Endothelial cell of umbilical vein (primary cell): ENCODE measurements around the gene SUFU. TPM values are rescaled to one million over a fixed set of nuclear protein-coding genes. Genes with fewer than 3 reads are reported as not detected.

Experiments used
- BruUV-seq: library from RNA; stranded (reverse); fragments of 400-500 nt; replicated peaks from 2 replicates; lab custom pipeline; 2021; lab: Mats Ljungman, UMichigan
- CTCF ChIA-PET: fragments of 300-600, 350-600 bp; sonication (Branson Sonifier 250); formaldehyde crosslinking; loops from one replicate; lab custom pipeline; 2021; ENCODE audit warnings: antibody characterized with exemption, inconsistent platforms; lab: Charles Lee
- POLR2A ChIA-PET: fragments of 300-600, 350-600 bp; sonication (Branson Sonifier 250); formaldehyde crosslinking; loops from one replicate; lab custom pipeline; 2021; ENCODE audit warnings: antibody characterized with exemption, inconsistent platforms; lab: Charles Lee
- DNase-seq: peaks from one replicate; pipeline ENCODE4 v3.0.0-alpha.2; 2011; ENCODE audit warnings: low read depth, low spot score
- FAIRE-seq: peaks from 2 replicates; lab custom pipeline; 2011; peaks lifted over from hg19 to GRCh38; lab: Jason Lieb, UNC
- H2AFZ ChIP-seq: 2 replicates; pipeline ENCODE4 v1.6.0; 2012; ENCODE audit warnings: low read depth, low read length, control low read depth, inconsistent platforms
- H3K27ac ChIP-seq: 2 replicates; pipeline ENCODE4 v1.5.1; 2011; ENCODE audit warnings: low read depth, mild to moderate bottlenecking, control low read depth, low read length, moderate library complexity; ENCODE audit not compliant: insufficient read depth
- H3K27me3 ChIP-seq, 2 experiments: 2 replicates each; pipeline versions ENCODE4 v1.6.0 to v1.6.1; 2011; ENCODE audit warnings: low read length in 2 of 2, mixed read lengths in 1 of 2; ENCODE audit not compliant: control insufficient read depth in 2 of 2, insufficient read depth in 2 of 2
- H3K36me3 ChIP-seq, 2 experiments: 2 replicates in 1 of 2; 3 replicates in 1 of 2; pipeline ENCODE4 v1.5.1; 2011; ENCODE audit warnings: low read length in 2 of 2, mild to moderate bottlenecking in 1 of 2, moderate library complexity in 1 of 2; ENCODE audit not compliant: control insufficient read depth in 2 of 2, insufficient read depth in 2 of 2; ENCODE audit errors: extremely low read depth in 1 of 2
- H3K4me1 ChIP-seq: 3 replicates; pipeline ENCODE4 v1.5.1; 2011; ENCODE audit warnings: mild to moderate bottlenecking, low read length; ENCODE audit not compliant: control insufficient read depth, insufficient read depth; ENCODE audit errors: extremely low read depth
- H3K4me2 ChIP-seq: 2 replicates; pipeline ENCODE4 v1.6.1; 2011; ENCODE audit warnings: low read length, control low read depth, mixed read lengths; ENCODE audit not compliant: insufficient read depth
- H3K4me3 ChIP-seq, 3 experiments: fragments of 200-600 bp in 1 of 3; sonication (generic), shearing (Covaris generic) in 1 of 3; replicated peaks in 1 of 3; 2 replicates each; pipeline ENCODE4 v1.5.1; 2011 to 2016; ENCODE audit warnings: control low read depth in 3 of 3, low read length in 3 of 3, mild to moderate bottlenecking in 2 of 3, inconsistent platforms in 1 of 3, low read depth in 1 of 3, moderate library complexity in 1 of 3; ENCODE audit not compliant: insufficient read depth in 1 of 3
- H3K79me2 ChIP-seq: 2 replicates; pipeline ENCODE4 v1.6.0; 2012; ENCODE audit warnings: low read length, inconsistent platforms; ENCODE audit not compliant: control insufficient read depth, insufficient read depth
- H3K9ac ChIP-seq: replicated peaks from 2 replicates; pipeline ENCODE3; 2011; ENCODE audit warnings: low read length, control low read depth; ENCODE audit not compliant: insufficient read depth; ENCODE audit errors: extremely low read depth
- H3K9me1 ChIP-seq: replicated peaks from 3 replicates; pipeline ENCODE4 v1.6.0; 2011; ENCODE audit warnings: mild to moderate bottlenecking, low read length; ENCODE audit not compliant: control insufficient read depth, insufficient read depth; ENCODE audit errors: extremely low read depth
- H3K9me3 ChIP-seq: replicated peaks from 2 replicates; pipeline ENCODE4 v1.5.1; 2012; ENCODE audit warnings: low read length, inconsistent platforms; ENCODE audit not compliant: control insufficient read depth, insufficient read depth
- H4K20me1 ChIP-seq: replicated peaks from 2 replicates; pipeline ENCODE3; 2011; ENCODE audit warnings: mild to moderate bottlenecking, low read length; ENCODE audit not compliant: control insufficient read depth, insufficient read depth; ENCODE audit errors: extremely low read depth
- EZH2 ChIP-seq: IDR thresholded peaks from 2 replicates; pipeline ENCODE4 v1.6.1; 2012; ENCODE audit warnings: borderline replicate concordance, low read depth, mild to moderate bottlenecking, moderate library complexity, low read length, inconsistent platforms; ENCODE audit not compliant: severe bottlenecking
- FOS ChIP-seq: IDR thresholded peaks from 2 replicates; pipeline ENCODE4 v1.6.1; 2011; ENCODE audit warnings: mild to moderate bottlenecking, low read length, moderate library complexity, borderline replicate concordance; ENCODE audit not compliant: insufficient read depth
- GATA2 ChIP-seq: IDR thresholded peaks from 2 replicates; pipeline ENCODE4 v1.7.0; 2011; ENCODE audit warnings: low read depth, mild to moderate bottlenecking, moderate library complexity, mixed read lengths, low read length; ENCODE audit not compliant: insufficient read length, insufficient read depth
- JUN ChIP-seq: IDR thresholded peaks from 2 replicates; pipeline ENCODE4 v1.6.1; 2011; ENCODE audit warnings: borderline replicate concordance, low read depth; ENCODE audit not compliant: insufficient read length, insufficient read depth
- MAX ChIP-seq: IDR thresholded peaks from 2 replicates; pipeline ENCODE4 v1.6.1; 2011; ENCODE audit not compliant: insufficient read depth, insufficient read length
- MYC ChIP-seq: IDR thresholded peaks from one replicate; pipeline ENCODE4 v1.6.1; 2011; ENCODE audit warnings: mild to moderate bottlenecking, low read depth, low read length
- POLR2A ChIP-seq: IDR thresholded peaks from 2 replicates; pipeline ENCODE4 v1.6.1; 2012; ENCODE audit warnings: low read depth, mild to moderate bottlenecking, control low read depth, low read length
- POLR2AphosphoS5 ChIP-seq: IDR thresholded peaks from 2 replicates; pipeline ENCODE4 v1.6.1; 2012; ENCODE audit warnings: low read depth, mild to moderate bottlenecking, control low read depth, low read length, moderate library complexity; ENCODE audit not compliant: insufficient read depth
- dilution Hi-C: fragments of 300-500 bp; cut with MboI; formaldehyde crosslinking; loops from one replicate; pipeline ENCODE4 v1.15.0; 2019; ENCODE audit warnings: low sequenced_read_pairs; ENCODE audit not compliant: extremely low pct_ligation_motif_present
- intact Hi-C: fragments of 100-400 bp; cut with micrococcal nuclease; formaldehyde crosslinking; loops from one replicate; pipeline ENCODE4 v1.10.0; 2022
- polyA plus RNA-seq, 4 experiments: library from polyadenylated mRNA; depleted of rRNA in 3 of 4; stranded (reverse) in 3 of 4; unstranded in 1 of 4; fragments of >200 nt; gene quantifications; 2 replicates each; pipeline versions ENCODE4 v1.2.1 to v1.2.3, GENCODE V29; 2011 to 2012; ENCODE audit warnings: missing spikeins in 1 of 4
- total RNA-seq: library from RNA; stranded (reverse); gene quantifications from 2 replicates; pipeline ENCODE4 v1.2.3, GENCODE V29; 2021
- TF ChIP-seq, protein P1 (sequence below), 2 donors: IDR thresholded peaks; 1 replicate in 1 of 2; 2 replicates in 1 of 2; pipeline ENCODE4 v1.5.1; 2011; ENCODE audit warnings: low read length in 2 of 2, mild to moderate bottlenecking in 2 of 2, moderate library complexity in 2 of 2, control low read depth in 1 of 2, inconsistent platforms in 1 of 2, low read depth in 1 of 2; ENCODE audit not compliant: insufficient read depth in 1 of 2; ENCODE audit errors: extremely low read depth in 1 of 2

SUFU gene
- total and polyA plus RNA-seq, 2 donors (not counting 3 experiments of a cell fraction or from before 2014, with no cell fraction given), result 10.1 to 16.3 TPM

GRCh38 chr10:102588875-102589274, 85.1 kb downstream of the SUFU start:
- FAIRE-seq, result no peak
- CTCF ChIA-PET, result no interaction called here
- Histone ChIP-seq H3K9me3 (no peaks in the 10 kb centered on the region), H3K4me1 (peaks cover 6% of the 10 kb centered on the region), H3K79me2 (no peaks in the 10 kb centered on the region), H3K27me3 (no peaks in the 10 kb centered on the region), H3K4me3 (no peak overlapping the region), H3K4me2 (no peak overlapping the region), H3K9me1 (no peaks in the 10 kb centered on the region), H3K36me3 (no peaks in the 10 kb centered on the region), H3K9ac (no peak overlapping the region), H4K20me1 (no peaks in the 10 kb centered on the region), H3K27ac (no peak overlapping the region), H2AFZ (no peak overlapping the region)
- TF ChIP-seq, protein P1, sequence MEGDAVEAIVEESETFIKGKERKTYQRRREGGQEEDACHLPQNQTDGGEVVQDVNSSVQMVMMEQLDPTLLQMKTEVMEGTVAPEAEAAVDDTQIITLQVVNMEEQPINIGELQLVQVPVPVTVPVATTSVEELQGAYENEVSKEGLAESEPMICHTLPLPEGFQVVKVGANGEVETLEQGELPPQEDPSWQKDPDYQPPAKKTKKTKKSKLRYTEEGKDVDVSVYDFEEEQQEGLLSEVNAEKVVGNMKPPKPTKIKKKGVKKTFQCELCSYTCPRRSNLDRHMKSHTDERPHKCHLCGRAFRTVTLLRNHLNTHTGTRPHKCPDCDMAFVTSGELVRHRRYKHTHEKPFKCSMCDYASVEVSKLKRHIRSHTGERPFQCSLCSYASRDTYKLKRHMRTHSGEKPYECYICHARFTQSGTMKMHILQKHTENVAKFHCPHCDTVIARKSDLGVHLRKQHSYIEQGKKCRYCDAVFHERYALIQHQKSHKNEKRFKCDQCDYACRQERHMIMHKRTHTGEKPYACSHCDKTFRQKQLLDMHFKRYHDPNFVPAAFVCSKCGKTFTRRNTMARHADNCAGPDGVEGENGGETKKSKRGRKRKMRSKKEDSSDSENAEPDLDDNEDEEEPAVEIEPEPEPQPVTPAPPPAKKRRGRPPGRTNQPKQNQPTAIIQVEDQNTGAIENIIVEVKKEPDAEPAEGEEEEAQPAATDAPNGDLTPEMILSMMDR (IDR thresholded peaks at IDR 0.05; ENCODE audit: extremely low read depth in 1 of 2, insufficient read depth in 1 of 2, low read depth in 1 of 2, low read length in 2 of 2), result no peak
- TF ChIP-seq POLR2AphosphoS5 (no peak), MYC (no peak), MAX (no peak), FOS (no peak), GATA2 (no peak), POLR2A (no peak), JUN (no peak), EZH2 (no peak)
- POLR2A ChIA-PET, result no interaction called here
- dilution Hi-C loops, result no loop called here
- BruUV-seq, result no TSS peak
- no peak for DNase-seq
- intact Hi-C loops, result loop anchor here (10.0 kb wide), 1 partner anchor 424 kb away; no protein-coding TSS in a partner anchor
